ENCODE measurements around the gene PGLYRP2. TPM values are rescaled to one million over a fixed set of nuclear protein-coding genes. Genes with fewer than 3 reads are reported as not detected.

Gene PGLYRP2
- total RNA-seq, 2 donors from 2014 or later = 9.2 to 31.9 TPM

DNA sequence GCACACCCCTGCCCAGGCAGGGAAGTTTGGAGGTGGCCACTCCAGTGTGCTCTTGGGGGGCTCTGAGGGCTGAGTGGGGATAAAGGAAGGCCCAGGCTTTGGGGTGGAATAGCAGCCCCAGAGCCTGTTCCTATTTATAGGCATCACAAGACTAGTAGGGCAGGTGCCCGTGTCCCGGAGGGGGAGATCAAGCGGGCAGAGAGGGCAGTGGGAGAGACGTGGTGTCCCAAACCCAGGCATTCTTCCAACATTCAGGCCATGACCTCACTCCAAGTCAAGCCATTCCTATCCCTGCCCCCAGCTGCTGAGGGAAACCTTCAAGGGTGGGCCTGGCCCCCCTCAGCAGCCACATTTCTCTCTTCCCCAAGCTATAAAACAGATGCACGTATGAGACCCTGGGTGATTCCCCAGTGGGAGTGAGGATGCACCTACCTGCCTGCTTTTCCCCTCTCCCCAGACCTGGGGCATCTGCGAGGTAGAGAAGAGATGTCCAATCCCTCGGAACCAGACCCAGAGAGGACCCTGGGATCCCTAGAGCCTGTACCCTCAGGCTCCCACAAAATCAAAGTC is 33.4 kb downstream of the PGLYRP2 start:
- Histone ChIP-seq H3K9me3 (no peaks in the 10 kb centered on the region), H3K36me3 (no peaks in the 10 kb centered on the region), H3K27me3 (replicated peaks; ENCODE audit: insufficient read depth) (no peaks in the 10 kb centered on the region), H3K4me1 (replicated peaks) (no peaks in the 10 kb centered on the region), H3K27ac (no peak overlapping the region), H3K4me3 (no peak overlapping the region)
- intact Hi-C loops (cut with DNase I) = no loop called here
- 54% methylated on average over 7 of the region's 7 CpGs for WGBS
- TF ChIP-seq POLR2AphosphoS5 (IDR thresholded peaks at IDR 0.05) = peak; percentile 8
- TF ChIP-seq POLR2A (IDR thresholded peaks at IDR 0.05) = no peak
- TF ChIP-seq, protein P1, sequence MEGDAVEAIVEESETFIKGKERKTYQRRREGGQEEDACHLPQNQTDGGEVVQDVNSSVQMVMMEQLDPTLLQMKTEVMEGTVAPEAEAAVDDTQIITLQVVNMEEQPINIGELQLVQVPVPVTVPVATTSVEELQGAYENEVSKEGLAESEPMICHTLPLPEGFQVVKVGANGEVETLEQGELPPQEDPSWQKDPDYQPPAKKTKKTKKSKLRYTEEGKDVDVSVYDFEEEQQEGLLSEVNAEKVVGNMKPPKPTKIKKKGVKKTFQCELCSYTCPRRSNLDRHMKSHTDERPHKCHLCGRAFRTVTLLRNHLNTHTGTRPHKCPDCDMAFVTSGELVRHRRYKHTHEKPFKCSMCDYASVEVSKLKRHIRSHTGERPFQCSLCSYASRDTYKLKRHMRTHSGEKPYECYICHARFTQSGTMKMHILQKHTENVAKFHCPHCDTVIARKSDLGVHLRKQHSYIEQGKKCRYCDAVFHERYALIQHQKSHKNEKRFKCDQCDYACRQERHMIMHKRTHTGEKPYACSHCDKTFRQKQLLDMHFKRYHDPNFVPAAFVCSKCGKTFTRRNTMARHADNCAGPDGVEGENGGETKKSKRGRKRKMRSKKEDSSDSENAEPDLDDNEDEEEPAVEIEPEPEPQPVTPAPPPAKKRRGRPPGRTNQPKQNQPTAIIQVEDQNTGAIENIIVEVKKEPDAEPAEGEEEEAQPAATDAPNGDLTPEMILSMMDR (IDR thresholded peaks at IDR 0.05) = no peak
- DNase-seq (ENCODE audit: low spot score) = no peak

DNA sequence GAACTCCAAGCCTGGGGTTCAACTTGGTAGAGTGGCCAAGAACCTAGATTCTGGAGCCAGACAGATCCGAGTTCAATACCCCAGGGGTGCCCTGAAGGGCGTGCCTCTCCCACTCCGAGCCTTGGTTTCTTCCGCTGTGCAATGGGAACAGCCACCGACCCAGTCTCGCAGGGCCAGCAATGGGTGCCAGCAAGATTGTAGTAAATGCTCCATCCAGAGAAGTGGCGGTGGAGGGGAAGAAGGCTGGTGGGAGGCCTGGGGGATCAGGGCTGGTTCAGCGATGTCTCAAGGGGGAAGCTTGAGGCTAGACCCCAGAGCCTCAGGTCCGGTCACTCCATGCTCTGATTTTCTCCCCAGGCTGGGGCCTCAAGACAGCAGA is 34.1 kb downstream of the PGLYRP2 start:
- H3K27ac ChIP-seq = no peak overlapping the region
- DNase-seq (ENCODE audit: low spot score) = no peak
- TF ChIP-seq, protein P1 (IDR thresholded peaks at IDR 0.05) = no peak
- TF ChIP-seq POLR2AphosphoS5 (IDR thresholded peaks at IDR 0.05) = no peak
- no peak for TF ChIP-seq POLR2A (IDR thresholded peaks at IDR 0.05)
- 93% methylated on average over 9 of the region's 9 CpGs for WGBS
- no peaks in the 10 kb centered on the region for H3K27me3 ChIP-seq (replicated peaks; ENCODE audit: insufficient read depth)
- intact Hi-C loops (cut with DNase I) = no loop called here
- H3K4me3 ChIP-seq = no peak overlapping the region
- H3K4me1 ChIP-seq (replicated peaks) = no peaks in the 10 kb centered on the region
- no peaks in the 10 kb centered on the region for H3K9me3 ChIP-seq
- H3K36me3 ChIP-seq = no peaks in the 10 kb centered on the region

DNA sequence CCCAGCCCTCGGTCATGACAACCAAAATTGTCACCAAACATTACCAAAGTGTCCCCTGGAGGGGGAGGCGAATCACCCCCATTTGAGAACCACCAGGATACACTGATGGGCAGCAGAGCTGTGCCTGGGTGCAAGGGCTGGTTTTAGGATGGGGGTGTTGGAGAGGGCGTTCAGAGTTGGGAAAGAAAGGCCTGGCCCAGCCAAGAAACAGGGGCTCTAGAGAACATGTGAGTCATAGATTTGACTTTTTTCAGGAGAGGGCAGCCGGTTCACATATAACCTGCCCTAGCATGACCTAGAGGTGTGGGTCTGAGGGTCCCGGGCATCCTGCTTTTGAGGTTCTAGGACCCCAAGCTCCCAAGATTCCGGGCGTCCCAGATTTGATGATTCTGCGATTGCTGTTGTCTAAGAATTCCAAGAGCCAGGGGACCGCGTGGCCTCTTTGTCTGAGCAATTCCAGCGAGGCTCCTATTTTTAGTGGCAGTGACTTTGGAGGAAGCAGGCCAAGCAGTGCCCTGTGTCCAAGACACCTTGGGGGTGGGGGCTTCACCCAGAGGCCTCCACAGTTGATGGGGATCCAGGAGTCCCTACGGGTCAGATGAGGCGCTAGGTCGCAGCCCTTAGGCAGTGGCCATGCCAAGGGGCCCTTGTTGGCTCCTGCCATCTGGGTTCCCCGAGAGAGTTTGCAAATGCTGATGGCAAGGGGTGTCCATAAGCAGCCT is 34.6 kb downstream of the PGLYRP2 start:
- H3K27me3 ChIP-seq (replicated peaks; ENCODE audit: insufficient read depth) = no peaks in the 10 kb centered on the region
- no peaks in the 10 kb centered on the region for H3K36me3 ChIP-seq
- no peak overlapping the region for H3K4me3 ChIP-seq
- WGBS = 93% methylated on average over 15 of the region's 15 CpGs
- TF ChIP-seq, protein P1 (IDR thresholded peaks at IDR 0.05) = no peak
- TF ChIP-seq POLR2A (IDR thresholded peaks at IDR 0.05) (no peak), POLR2AphosphoS5 (IDR thresholded peaks at IDR 0.05) (no peak)
- no peak for DNase-seq (ENCODE audit: low spot score)
- intact Hi-C loops (cut with DNase I) = no loop called here
- no peaks in the 10 kb centered on the region for H3K4me1 ChIP-seq (replicated peaks)
- H3K9me3 ChIP-seq = no peaks in the 10 kb centered on the region
- H3K27ac ChIP-seq = no peak overlapping the region

DNA sequence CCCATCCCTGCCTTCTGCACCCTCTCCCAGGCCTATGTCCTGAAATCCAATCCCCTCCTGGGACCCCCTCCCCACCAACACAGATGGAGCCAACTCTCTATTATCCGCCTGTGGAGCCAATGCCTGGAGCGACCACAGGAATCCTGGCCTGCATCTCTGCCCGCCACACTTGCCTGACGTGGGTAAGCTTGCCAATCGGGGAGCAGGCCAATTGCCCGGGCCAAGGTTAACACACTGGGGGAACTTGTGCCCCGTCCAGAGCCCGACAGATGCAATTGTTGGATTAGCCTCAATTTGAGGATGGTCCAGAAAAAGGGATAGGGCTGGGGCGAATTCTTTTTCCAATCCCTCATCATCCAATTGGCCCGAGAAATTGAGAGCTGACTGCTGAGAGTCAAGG is 35.5 kb downstream of the PGLYRP2 start:
- no peak for DNase-seq (ENCODE audit: low spot score)
- H3K27me3 ChIP-seq (replicated peaks; ENCODE audit: insufficient read depth) = no peaks in the 10 kb centered on the region
- TF ChIP-seq, protein P1 (IDR thresholded peaks at IDR 0.05) = no peak
- TF ChIP-seq POLR2AphosphoS5 (IDR thresholded peaks at IDR 0.05) = no peak
- no peak for TF ChIP-seq POLR2A (IDR thresholded peaks at IDR 0.05)
- no peak overlapping the region for H3K27ac ChIP-seq
- no peaks in the 10 kb centered on the region for H3K4me1 ChIP-seq (replicated peaks)
- H3K9me3 ChIP-seq = no peaks in the 10 kb centered on the region
- intact Hi-C loops (cut with DNase I) = no loop called here
- no peak overlapping the region for H3K4me3 ChIP-seq
- no peaks in the 10 kb centered on the region for H3K36me3 ChIP-seq
- 45% methylated on average over 10 of the region's 10 CpGs for WGBS

DNA sequence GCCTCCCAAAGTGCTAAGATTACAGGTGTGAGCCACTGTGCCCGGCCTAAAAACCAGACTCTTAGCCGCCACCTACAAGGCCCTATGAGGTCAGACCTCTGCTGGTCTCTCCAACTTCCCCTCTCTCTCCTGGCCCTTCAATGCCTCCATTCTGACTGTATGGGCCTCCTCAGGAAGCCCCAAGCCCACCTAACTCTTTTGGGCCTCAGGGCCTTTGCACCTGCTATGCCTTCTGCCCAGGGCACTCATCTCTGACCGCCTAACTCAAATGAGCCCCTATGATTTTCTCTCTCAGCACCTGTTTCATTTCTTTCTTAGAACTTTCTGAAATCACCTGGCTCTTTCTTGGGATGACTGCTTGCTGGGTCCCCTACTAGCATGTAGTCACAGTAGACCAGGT is 36.0 kb downstream of the PGLYRP2 start:
- 87% methylated on average over 3 of the region's 3 CpGs for WGBS
- H3K36me3 ChIP-seq = no peaks in the 10 kb centered on the region
- no peak overlapping the region for H3K4me3 ChIP-seq
- TF ChIP-seq, protein P1 (IDR thresholded peaks at IDR 0.05) = no peak
- TF ChIP-seq POLR2A (IDR thresholded peaks at IDR 0.05) = no peak
- TF ChIP-seq POLR2AphosphoS5 (IDR thresholded peaks at IDR 0.05) = no peak
- H3K27ac ChIP-seq = no peak overlapping the region
- H3K27me3 ChIP-seq (replicated peaks; ENCODE audit: insufficient read depth) = no peaks in the 10 kb centered on the region
- no peaks in the 10 kb centered on the region for H3K4me1 ChIP-seq (replicated peaks)
- intact Hi-C loops (cut with DNase I) = no loop called here
- no peak for DNase-seq (ENCODE audit: low spot score)
- H3K9me3 ChIP-seq = no peaks in the 10 kb centered on the region

Data from prostate gland (tissue), 2 donors.